ENCODE measurements around the gene MAPT.

MAPT gene

GRCh38 chr17:45973946-45974859 is 79.8 kb downstream of the MAPT start:
- DNase-seq (ENCODE audit: low spot score), result no peak
- ChIA-PET CTCF (interaction anchor here (0.5 to 1.1 kb wide), 4 partner anchors 80 to 1127 kb away, joined by 3 to 4 read pairs (median 3); partner anchors contain the start of gene MAPT), POLR2A (ENCODE audit: low non-redundant PET) (no interaction called here)
- TF ChIP-seq, protein P1, sequence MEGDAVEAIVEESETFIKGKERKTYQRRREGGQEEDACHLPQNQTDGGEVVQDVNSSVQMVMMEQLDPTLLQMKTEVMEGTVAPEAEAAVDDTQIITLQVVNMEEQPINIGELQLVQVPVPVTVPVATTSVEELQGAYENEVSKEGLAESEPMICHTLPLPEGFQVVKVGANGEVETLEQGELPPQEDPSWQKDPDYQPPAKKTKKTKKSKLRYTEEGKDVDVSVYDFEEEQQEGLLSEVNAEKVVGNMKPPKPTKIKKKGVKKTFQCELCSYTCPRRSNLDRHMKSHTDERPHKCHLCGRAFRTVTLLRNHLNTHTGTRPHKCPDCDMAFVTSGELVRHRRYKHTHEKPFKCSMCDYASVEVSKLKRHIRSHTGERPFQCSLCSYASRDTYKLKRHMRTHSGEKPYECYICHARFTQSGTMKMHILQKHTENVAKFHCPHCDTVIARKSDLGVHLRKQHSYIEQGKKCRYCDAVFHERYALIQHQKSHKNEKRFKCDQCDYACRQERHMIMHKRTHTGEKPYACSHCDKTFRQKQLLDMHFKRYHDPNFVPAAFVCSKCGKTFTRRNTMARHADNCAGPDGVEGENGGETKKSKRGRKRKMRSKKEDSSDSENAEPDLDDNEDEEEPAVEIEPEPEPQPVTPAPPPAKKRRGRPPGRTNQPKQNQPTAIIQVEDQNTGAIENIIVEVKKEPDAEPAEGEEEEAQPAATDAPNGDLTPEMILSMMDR (conservative IDR thresholded peaks at IDR 0.05; ENCODE audit: low read depth), result no peak
- H3K27ac ChIP-seq, result no peak overlapping the region

GRCh38 chr17:45974916-45975630 is 80.7 kb downstream of the MAPT start:
- POLR2A ChIA-PET (ENCODE audit: low non-redundant PET), result no interaction called here
- CTCF ChIA-PET, result interaction anchor here (1.1 kb wide), 1 partner anchor 81 kb away, joined by 3 read pairs; the partner anchor contains the start of gene MAPT
- no peak overlapping the region for H3K27ac ChIP-seq
- TF ChIP-seq, protein P1 (conservative IDR thresholded peaks at IDR 0.05; ENCODE audit: low read depth), result no peak
- no peak for DNase-seq (ENCODE audit: low spot score)

DNA sequence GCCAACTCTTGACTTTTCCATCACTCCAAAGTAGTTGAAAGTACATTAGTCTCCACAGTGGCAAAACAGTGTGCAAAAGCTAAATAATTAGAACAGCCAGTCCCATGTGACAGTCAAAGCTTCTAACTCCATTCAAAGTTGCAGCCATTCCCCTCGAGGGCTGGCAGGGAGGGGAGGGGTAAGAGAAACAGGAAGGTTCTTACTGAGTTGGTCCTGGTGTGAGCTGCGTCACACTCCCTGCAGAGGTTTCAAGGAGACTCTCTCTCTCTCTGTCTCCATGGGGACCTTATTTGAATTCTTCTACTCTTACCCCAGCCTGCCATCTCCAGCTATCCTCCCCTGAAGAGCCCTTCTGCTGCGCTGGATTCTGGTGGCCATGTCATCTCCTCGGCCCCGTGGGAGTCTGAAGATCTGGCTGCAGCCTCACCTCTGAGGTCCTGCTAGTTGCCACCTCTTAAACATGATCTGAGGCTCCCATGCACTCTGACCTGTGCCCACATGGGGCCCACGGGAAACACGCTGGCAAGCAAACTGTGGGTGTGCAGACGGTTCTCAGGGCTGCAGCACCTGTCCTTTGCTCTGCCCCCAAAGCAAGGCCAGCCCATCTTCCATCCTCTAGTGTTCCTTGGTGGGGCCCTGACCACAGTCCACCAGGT is 81.4 kb downstream of the MAPT start:
- no peak for DNase-seq (ENCODE audit: low spot score)
- ChIA-PET POLR2A (ENCODE audit: low non-redundant PET) (no interaction called here), CTCF (no interaction called here)
- TF ChIP-seq, protein P1 (conservative IDR thresholded peaks at IDR 0.05; ENCODE audit: low read depth), result no peak
- no peak overlapping the region for H3K27ac ChIP-seq

- no peak for DNase-seq (ENCODE audit: low spot score)
- TF ChIP-seq, protein P1 (conservative IDR thresholded peaks at IDR 0.05; ENCODE audit: low read depth), result no peak
- ChIA-PET CTCF (no interaction called here), POLR2A (ENCODE audit: low non-redundant PET) (no interaction called here)
- no peak overlapping the region for H3K27ac ChIP-seq
Observed at GRCh38 chr17:45976391-45976754, 82.0 kb downstream of the MAPT start.

DNA sequence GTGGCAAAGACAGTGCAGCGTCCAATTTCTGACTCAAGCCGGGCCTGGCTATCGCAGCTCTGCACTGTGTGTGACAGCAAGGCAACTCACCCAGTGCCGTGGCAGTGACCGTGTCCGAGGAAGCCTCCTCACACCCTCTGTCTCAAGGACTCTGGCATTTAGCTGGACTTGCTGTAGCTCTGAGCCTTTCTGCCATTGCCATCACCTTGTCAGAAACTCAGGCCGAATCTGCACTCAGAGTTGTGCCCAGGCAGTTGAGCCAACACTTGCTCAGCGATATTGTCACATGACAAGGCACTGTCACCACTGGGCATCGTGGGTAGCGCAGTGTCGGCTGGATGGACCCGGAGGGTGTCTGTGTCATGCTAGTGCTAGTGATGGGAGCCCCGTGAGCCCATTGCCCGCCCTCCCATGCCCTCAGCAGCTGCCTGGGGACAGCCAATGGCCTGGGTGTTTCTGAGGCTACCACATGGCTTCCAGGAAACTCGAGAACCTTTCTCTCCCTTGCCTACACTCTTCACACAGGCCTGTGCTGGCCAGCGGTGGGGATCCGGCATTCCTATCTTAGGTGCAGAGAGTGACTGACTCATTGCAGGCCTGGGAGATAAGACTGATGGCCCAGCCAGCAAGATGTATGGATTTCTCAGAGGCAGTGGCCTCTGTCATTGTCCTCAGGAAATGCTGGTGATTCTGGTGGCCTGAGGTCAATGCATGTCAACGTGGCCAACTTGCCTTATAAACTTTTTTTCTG is 82.6 kb downstream of the MAPT start:
- TF ChIP-seq, protein P1 (conservative IDR thresholded peaks at IDR 0.05; ENCODE audit: low read depth), result no peak
- no peak overlapping the region for H3K27ac ChIP-seq
- POLR2A ChIA-PET (ENCODE audit: low non-redundant PET), result no interaction called here
- CTCF ChIA-PET, result no interaction called here
- DNase-seq (ENCODE audit: low spot score), result no peak

GRCh38 chr17:45977506-45977824 is 83.1 kb downstream of the MAPT start:
- CTCF ChIA-PET, result no interaction called here
- DNase-seq (ENCODE audit: low spot score), result no peak
- POLR2A ChIA-PET (ENCODE audit: low non-redundant PET), result no interaction called here
- H3K27ac ChIP-seq, result no peak overlapping the region
- TF ChIP-seq, protein P1 (conservative IDR thresholded peaks at IDR 0.05; ENCODE audit: low read depth), result no peak
